GM21619 (cell line): ENCODE measurements around the gene PPCDC.

Source experiments
- ATAC-seq: cut with Tn5 transposase; IDR thresholded peaks from one replicate; pipeline ENCODE4 v1.9.1; 2021; ENCODE audit not compliant: unreplicated experiment

Gene PPCDC

GRCh38 chr15:75023181-75023871, at the start of gene PPCDC:
TSS of gene PPCDC (plus strand) at chr15:75023590. CDS start at chr15:75028319, 4,729 bp downstream.
- ATAC-seq, result peak; percentile 95

GRCh38 chr15:74976159-74976558, 47.2 kb upstream of the PPCDC start:
- ATAC-seq, result no peak

GRCh38 chr15:74977599-74977998, 45.8 kb upstream of the PPCDC start:
- ATAC-seq, result no peak

- no peak for ATAC-seq
These were observed 45.3 kb upstream of the PPCDC start for GRCh38 chr15:74978077-74978476.

- ATAC-seq, result no peak
These were observed 44.9 kb upstream of the PPCDC start for GRCh38 chr15:74978503-74978902.

- no peak for ATAC-seq
These were observed 41.2 kb upstream of the PPCDC start for GRCh38 chr15:74982183-74982582.

- ATAC-seq, result no peak
These were observed 39.6 kb upstream of the PPCDC start for GRCh38 chr15:74983725-74984231.

GRCh38 chr15:74988007-74988800, 35.2 kb upstream of the PPCDC start:
- no peak for ATAC-seq

- ATAC-seq, result no peak
These were observed 33.9 kb upstream of the PPCDC start for GRCh38 chr15:74989527-74989926.

- ATAC-seq, result no peak
These were observed 30.8 kb upstream of the PPCDC start for GRCh38 chr15:74992619-74993018.

GRCh38 chr15:74994236-74994635, 29.2 kb upstream of the PPCDC start:
- ATAC-seq, result no peak

- no peak for ATAC-seq
These were observed 28.7 kb upstream of the PPCDC start for GRCh38 chr15:74994685-74995084.

GRCh38 chr15:74995182-74995778, 28.1 kb upstream of the PPCDC start, which contains the start of gene SCAMP5:
TSS of gene SCAMP5 (plus strand) at chr15:74995563. CDS start at chr15:75011840, 16,277 bp downstream.
- peak; percentile 84 for ATAC-seq

GRCh38 chr15:74995779-74996765, 27.3 kb upstream of the PPCDC start:
- no peak for ATAC-seq

- ATAC-seq, result no peak
These were observed 26.2 kb upstream of the PPCDC start for GRCh38 chr15:74997141-74997540.

GRCh38 chr15:74997543-74997942, 25.8 kb upstream of the PPCDC start:
- ATAC-seq, result no peak

GRCh38 chr15:75001310-75001709, 22.1 kb upstream of the PPCDC start:
- ATAC-seq, result no peak

- no peak for ATAC-seq
These were observed 21.0 kb upstream of the PPCDC start for GRCh38 chr15:75002398-75002797.

GRCh38 chr15:75007216-75007615, 16.2 kb upstream of the PPCDC start:
- no peak for ATAC-seq

GRCh38 chr15:75008221-75008625, 15.2 kb upstream of the PPCDC start:
- ATAC-seq, result no peak
